Loucy (cell line): ENCODE results near the gene PREPL.

Experiments
- CTCF ChIP-seq: fragments of 200-600 bp; sonication (generic); conservative IDR thresholded peaks from 2 replicates; pipeline ENCODE4 v1.5.1; 2014; ENCODE audit warnings: mild to moderate bottlenecking, antibody characterized with exemption, low read length
- EZH2phosphoT487 ChIP-seq: fragments of 200-600 bp; IDR thresholded peaks from 2 replicates; pipeline ENCODE4 v1.6.1; 2018; ENCODE audit warnings: antibody characterized with exemption, mild to moderate bottlenecking, moderate library complexity, borderline replicate concordance

- TF ChIP-seq CTCF (no peak), EZH2phosphoT487 (no peak)
These were observed 2.8 kb downstream of the PREPL start for GRCh38 chr2:44358503-44358902.
